Lower lobe of right lung (tissue), 2 donors: ENCODE measurements around the gene ACOT9. TPM values are rescaled to one million over a fixed set of nuclear protein-coding genes. Genes with fewer than 3 reads are reported as not detected.
"Not testable (repeated sequence)": the region's sequence is repeated elsewhere in the genome, so short reads cannot be mapped to it uniquely, and the experiment has no call there.

ENCODE experiments used
- ATAC-seq, 2 donors: fragments of 200-7000 bp; cut with Tn5 transposase; one replicate each; pipeline ENCODE4 v1.9.1; 2020 to 2022; ENCODE audit warnings: mild to moderate bottlenecking in 2 of 2, moderate library complexity in 2 of 2
- DNase-seq: peaks from one replicate; pipeline ENCODE4 v3.0.0-alpha.2; 2020
- H3K27ac ChIP-seq: fragments of 200-600 bp; one replicate; pipeline ENCODE4 v1.8.0; 2022
- H3K27me3 ChIP-seq: fragments of 200-600 bp; one replicate; pipeline ENCODE4 v1.8.0; 2022; ENCODE audit warnings: low read depth
- H3K36me3 ChIP-seq: fragments of 200-600 bp; one replicate; pipeline ENCODE4 v1.8.0; 2022; ENCODE audit warnings: mild to moderate bottlenecking
- H3K4me1 ChIP-seq: fragments of 200-600 bp; one replicate; pipeline ENCODE4 v1.8.0; 2022
- H3K4me3 ChIP-seq: fragments of 200-600 bp; one replicate; pipeline ENCODE4 v1.8.0; 2022; ENCODE audit warnings: mild to moderate bottlenecking
- H3K9me3 ChIP-seq: fragments of 200-600 bp; one replicate; pipeline ENCODE4 v1.8.0; 2022
- CTCF ChIP-seq: fragments of 200-600 bp; IDR thresholded peaks from one replicate; pipeline ENCODE4 v1.8.0; 2022; ENCODE audit warnings: antibody characterized with exemption, mild to moderate bottlenecking
- intact Hi-C: fragments of 100-400 bp; cut with DNase I; formaldehyde crosslinking; loops from one replicate; pipeline ENCODE4 v1.11.0; 2022
- total RNA-seq: library from RNA; stranded (reverse); fragmentation: NEBNext Ultra II Directional; extraction: Animal tissue kit (Norgen Biotek cat#: 25700); gene quantifications from one replicate; pipeline ENCODE4 v1.2.1, GENCODE V29; 2021
- donor health status: DM: no; HTN: yes; CAD: no; lungs with severe emphysema.

Gene ACOT9
- total RNA-seq, 1 donor from 2014 or later = 45.9 TPM

DNA sequence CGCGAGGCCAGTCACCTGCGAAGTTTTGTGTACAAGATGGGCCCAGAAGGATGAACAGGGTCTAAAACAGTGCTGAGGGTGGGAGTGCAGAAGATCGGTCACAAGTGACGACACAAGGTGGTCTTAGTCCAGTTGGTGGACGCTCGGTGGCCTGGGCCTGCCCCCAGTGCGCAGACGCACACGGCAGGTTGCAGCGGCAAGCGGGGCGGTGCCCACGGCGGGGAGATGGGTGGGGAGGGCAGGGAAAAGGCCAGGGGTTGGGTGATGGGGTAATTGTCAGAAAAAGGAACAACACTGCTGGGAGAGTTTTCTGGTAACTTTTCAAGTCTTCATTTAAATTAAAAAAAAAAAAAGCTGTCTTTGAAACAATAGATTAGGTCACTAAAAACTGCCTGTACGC is 76.8 kb downstream of the ACOT9 start:
- Histone ChIP-seq H3K4me1 (peaks cover 8% of the 10 kb centered on the region), H3K4me3 (no peak overlapping the region), H3K36me3 (no peaks in the 10 kb centered on the region), H3K9me3 (no peaks in the 10 kb centered on the region), H3K27me3 (no peaks in the 10 kb centered on the region), H3K27ac (peak overlapping the region; percentile 38)
- ATAC-seq (no peak), DNase-seq (peak; percentile 48)
- intact Hi-C loops = no loop called here
- TF ChIP-seq CTCF = no peak

GRCh38 chrX:23664496-23664895 is 78.6 kb downstream of the ACOT9 start:
- no peaks in the 10 kb centered on the region for H3K36me3 ChIP-seq
- intact Hi-C loops = no loop called here
- H3K27ac ChIP-seq = no peak overlapping the region
- H3K4me1 ChIP-seq = peaks cover 8% of the 10 kb centered on the region
- no peak overlapping the region for H3K4me3 ChIP-seq
- no peaks in the 10 kb centered on the region for H3K9me3 ChIP-seq
- DNase-seq = no peak
- no peak for ATAC-seq
- no peak for TF ChIP-seq CTCF
- no peaks in the 10 kb centered on the region for H3K27me3 ChIP-seq

- H3K4me1 ChIP-seq = no peaks in the 10 kb centered on the region
- H3K36me3 ChIP-seq = no peaks in the 10 kb centered on the region
- no peak overlapping the region for H3K27ac ChIP-seq
- no peak for DNase-seq
- intact Hi-C loops = no loop called here
- H3K9me3 ChIP-seq = no peaks in the 10 kb centered on the region
- no peak for TF ChIP-seq CTCF
- H3K27me3 ChIP-seq = no peaks in the 10 kb centered on the region
- no peak overlapping the region for H3K4me3 ChIP-seq
- no peak for ATAC-seq
Observed at GRCh38 chrX:23662853-23663252, 80.2 kb downstream of the ACOT9 start.

GRCh38 chrX:23662187-23662586 is 80.9 kb downstream of the ACOT9 start:
- H3K27ac ChIP-seq = no peak overlapping the region
- no peak for DNase-seq
- H3K4me1 ChIP-seq = no peaks in the 10 kb centered on the region
- ATAC-seq = no peak
- intact Hi-C loops = no loop called here
- TF ChIP-seq CTCF = no peak
- H3K36me3 ChIP-seq = no peaks in the 10 kb centered on the region
- no peak overlapping the region for H3K4me3 ChIP-seq
- no peaks in the 10 kb centered on the region for H3K9me3 ChIP-seq
- H3K27me3 ChIP-seq = no peaks in the 10 kb centered on the region

DNA sequence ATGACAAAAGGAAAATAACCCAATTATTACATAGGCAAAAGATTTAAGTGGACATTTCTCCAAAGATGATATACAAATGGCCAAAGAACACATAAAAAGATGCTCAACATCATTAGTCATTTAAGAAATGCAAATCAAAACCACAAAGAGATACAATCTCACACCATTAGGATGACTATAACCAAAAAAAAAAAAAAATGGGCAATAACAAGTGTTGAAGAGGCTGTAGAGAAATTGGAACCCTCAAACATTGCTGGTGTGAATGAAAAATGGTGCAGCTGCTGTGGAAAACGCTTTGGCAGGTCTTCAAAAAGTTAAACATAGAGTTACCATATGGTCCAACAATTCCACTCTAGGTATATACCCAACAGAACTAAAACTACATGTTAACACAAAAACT is 81.4 kb downstream of the ACOT9 start:
- intact Hi-C loops = no loop called here
- no peaks in the 10 kb centered on the region for H3K36me3 ChIP-seq
- ATAC-seq = no peak
- H3K9me3 ChIP-seq = no peaks in the 10 kb centered on the region
- no peak for DNase-seq
- no peak overlapping the region for H3K27ac ChIP-seq
- H3K4me1 ChIP-seq = no peaks in the 10 kb centered on the region
- no peaks in the 10 kb centered on the region for H3K27me3 ChIP-seq
- no peak overlapping the region for H3K4me3 ChIP-seq
- TF ChIP-seq CTCF = no peak

- TF ChIP-seq CTCF = no peak
- Histone ChIP-seq H3K36me3 (no peaks in the 10 kb centered on the region), H3K4me1 (no peaks in the 10 kb centered on the region), H3K27me3 (no peaks in the 10 kb centered on the region), H3K9me3 (no peaks in the 10 kb centered on the region), H3K27ac (no peak overlapping the region), H3K4me3 (no peak overlapping the region)
- no peak for ATAC-seq
- no peak for DNase-seq
- intact Hi-C loops = no loop called here
Observed at GRCh38 chrX:23660766-23661132, 82.3 kb downstream of the ACOT9 start.

DNA sequence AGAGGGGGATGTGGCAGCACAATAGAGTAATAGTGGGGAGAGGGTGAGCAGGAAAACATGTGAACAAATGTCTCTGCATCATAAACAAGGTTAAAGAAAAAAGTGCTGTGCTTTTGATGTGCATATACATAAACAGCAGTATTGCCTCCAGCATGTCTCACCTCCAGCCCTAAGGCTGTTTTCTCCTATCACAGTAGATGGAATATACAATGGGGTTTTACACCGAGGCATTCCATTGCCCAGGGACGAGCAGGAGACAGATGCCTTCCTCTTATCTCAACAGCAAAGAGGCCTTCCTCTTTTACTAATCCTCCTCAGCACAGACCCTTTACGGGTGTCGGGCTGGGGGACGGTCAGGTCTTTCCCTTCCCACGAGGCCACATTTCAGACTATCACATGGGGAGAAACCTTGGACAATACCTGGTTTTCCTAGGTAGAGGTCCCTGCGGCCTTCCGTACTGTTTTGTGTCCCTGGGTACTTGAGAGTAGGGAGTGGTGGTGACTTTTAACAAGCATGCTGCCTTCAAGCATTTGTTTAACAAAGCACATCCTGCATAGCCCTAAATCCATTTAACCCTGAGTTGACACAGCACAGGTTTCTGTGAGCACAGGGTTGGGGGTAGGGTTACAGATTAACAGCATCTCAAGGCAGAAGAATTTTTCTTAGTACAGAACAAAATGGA is 82.9 kb downstream of the ACOT9 start:
- intact Hi-C loops = not testable (repeated sequence)

More for the DNA sequence above, 82.9 kb downstream of the ACOT9 start:
- not testable (repeated sequence) for H3K4me1 ChIP-seq, H3K9me3 ChIP-seq, DNase-seq, H3K4me3 ChIP-seq, H3K36me3 ChIP-seq, H3K27ac ChIP-seq, H3K27me3 ChIP-seq, ATAC-seq
